GM21447 (cell line): Measurements from ENCODE around the gene XKR3.
"Not testable (repeated sequence)": the region's sequence is repeated elsewhere in the genome, so short reads cannot be mapped to it uniquely, and the experiment has no call there.

Experiments
- ATAC-seq: cut with Tn5 transposase; IDR thresholded peaks from one replicate; pipeline ENCODE4 v1.9.1; 2021; ENCODE audit not compliant: unreplicated experiment

Gene XKR3

GRCh38 chr22:16806401-16806800 is 18.8 kb downstream of the XKR3 start:
- no peak for ATAC-seq

GRCh38 chr22:16804882-16805281 is 20.3 kb downstream of the XKR3 start:
- ATAC-seq: no peak

DNA sequence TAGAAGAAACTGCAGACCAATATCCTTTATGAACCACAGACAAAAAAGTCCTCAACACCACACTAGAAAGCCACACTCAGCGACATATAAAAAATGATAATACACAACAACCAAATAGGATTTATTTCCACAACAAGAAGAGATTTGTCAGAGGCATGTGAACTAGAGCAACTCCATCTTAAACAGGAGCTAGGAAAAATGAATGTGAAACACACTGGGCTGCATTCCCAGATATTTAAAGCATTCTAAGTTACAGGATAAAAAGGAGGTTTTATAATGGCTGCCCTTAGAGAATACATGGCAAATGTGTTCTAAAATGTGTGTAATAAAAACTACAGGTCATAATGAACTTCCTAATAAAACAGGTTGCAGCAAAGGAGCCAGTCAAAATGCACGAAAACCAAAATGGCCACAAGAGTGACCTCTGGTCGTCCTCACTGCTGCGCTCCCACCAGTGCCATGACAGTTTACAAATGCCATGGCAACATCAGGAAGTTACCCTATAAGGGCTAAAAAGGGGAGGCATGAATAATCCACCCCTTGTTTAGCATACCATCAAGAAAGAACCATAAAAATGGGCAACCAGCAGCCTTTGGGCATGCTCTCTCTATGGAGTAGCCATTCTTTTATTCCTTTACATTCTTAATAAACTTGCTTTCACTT is 21.8 kb downstream of the XKR3 start:
- ATAC-seq: no peak

GRCh38 chr22:16801571-16801970 is 23.6 kb downstream of the XKR3 start:
- ATAC-seq: no peak

DNA sequence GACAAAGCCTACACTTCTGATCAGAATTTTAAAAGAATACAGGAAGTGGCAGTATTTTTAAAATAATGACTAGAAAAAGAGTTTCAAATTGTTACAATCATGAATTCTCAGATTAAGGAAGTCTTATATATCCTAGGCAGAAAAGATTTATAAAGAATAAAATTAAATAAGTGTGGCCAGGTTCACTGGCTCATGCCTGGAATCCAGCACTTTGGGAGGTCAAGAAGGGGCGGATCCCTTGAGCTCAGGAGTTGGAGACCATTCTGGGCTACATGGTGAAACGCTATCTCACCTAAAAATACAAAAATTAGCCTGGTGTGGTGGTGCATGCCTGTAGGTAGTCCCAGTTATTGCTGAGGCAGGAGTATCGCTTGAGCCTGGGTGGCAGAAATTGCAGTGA is 24.1 kb downstream of the XKR3 start:
- ATAC-seq: no peak

DNA sequence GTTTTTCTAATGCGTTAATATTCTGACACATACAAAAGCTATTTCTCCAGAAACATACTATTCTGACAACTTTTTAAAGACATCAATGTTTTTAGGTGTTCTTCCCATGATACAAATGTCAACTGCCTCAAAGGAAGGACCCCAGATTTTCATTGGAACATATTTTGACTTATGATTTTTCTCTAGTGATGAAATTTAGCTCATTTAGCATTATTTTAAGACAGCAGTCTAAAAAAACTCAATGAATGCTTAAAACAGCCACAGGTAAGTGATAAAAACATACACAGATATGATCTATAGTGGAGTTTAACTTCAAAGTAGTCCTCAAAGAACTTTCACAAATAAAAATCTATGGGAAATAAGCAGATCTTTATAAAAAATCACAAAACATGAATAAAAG is 24.9 kb downstream of the XKR3 start:
- ATAC-seq: no peak

- not testable (repeated sequence) for ATAC-seq
These were observed 29.7 kb downstream of the XKR3 start for GRCh38 chr22:16795504-16795903.

GRCh38 chr22:16793831-16794230 is 31.4 kb downstream of the XKR3 start:
- ATAC-seq: no peak

GRCh38 chr22:16789860-16790493 is 35.2 kb downstream of the XKR3 start:
- ATAC-seq: no peak

GRCh38 chr22:16783930-16784354 is 41.3 kb downstream of the XKR3 start:
- ATAC-seq: no peak

DNA sequence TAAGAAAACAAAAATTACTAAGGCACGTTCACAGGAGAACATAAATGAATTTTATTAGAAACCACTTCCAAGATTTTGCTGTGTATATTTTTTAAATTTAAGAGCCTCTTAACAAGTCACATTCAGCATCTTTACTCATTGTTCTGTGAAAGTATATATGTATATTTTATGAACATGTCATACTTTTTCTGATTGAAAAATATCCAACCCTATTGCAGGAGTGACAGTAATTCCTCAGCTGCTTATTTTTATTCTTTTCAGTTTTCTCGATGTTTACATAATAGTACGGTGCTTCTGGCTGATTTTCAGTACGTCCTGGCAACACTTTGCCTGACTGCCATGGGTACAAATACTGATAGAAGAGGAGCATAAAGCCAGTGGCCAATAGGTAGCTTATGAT is 41.8 kb downstream of the XKR3 start:
- no peak for ATAC-seq

GRCh38 chr22:16781764-16782329 is 43.4 kb downstream of the XKR3 start:
- ATAC-seq: no peak

DNA sequence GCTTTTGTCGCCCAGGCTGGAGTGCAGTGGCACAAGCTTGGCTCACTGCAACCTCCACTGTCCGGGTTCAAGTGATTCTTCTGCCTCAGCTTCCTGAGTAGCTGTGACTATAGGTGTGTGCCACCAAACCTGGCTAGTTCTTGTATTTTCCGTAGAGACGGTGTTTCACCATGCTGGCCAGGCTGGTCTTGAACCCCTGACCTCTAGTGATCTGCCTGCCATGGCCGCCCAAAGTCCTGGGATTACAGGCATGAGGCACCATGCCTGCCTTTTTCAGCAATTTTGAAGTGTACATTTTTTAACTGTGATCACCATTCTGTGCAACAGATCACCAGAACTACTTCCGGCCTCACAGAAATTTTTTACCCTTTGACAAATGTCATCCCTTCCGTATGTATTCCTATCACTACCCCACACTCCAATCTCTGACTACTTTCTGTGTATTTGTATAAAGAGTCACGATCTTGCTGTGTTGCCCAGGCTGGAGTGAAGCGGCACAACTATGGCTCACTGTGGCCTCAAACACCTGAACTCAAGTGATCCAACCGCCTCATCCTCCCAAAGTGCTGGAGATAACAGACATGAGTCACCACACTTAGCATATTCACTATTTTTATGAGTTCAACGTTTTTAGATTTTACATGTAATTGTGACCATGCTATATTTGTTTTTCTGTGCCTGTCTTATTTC is 44.0 kb downstream of the XKR3 start:
- no peak for ATAC-seq

DNA sequence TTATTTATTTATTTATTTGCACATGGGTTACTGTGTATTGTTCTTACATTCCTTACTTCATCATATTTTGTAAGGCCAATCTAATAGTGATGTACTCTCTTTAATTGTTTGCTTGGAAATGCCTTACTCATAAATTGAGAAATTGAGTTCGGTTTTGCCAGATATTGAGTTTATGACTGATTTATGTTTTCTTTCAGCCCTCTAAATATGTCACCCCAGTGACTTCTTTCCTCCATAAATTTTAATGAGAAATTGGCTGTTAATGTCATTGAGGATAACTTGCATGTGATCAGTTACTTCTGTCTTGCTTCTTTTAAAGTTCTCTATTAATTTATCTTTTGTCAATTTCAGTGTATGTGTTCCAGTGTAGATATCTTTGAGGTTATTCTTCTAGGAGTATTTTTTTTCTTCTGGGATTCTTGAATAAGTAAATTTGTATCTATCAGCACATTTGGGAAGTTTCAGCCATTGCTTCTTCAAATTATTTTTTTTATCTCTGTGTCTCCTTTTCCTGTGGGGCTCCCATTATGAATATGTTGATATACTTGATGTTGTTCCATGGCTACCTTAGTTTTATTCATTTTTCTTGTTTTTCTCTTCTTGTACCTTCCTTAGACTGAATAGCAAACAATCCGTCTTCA is 47.8 kb downstream of the XKR3 start:
- ATAC-seq: no peak

DNA sequence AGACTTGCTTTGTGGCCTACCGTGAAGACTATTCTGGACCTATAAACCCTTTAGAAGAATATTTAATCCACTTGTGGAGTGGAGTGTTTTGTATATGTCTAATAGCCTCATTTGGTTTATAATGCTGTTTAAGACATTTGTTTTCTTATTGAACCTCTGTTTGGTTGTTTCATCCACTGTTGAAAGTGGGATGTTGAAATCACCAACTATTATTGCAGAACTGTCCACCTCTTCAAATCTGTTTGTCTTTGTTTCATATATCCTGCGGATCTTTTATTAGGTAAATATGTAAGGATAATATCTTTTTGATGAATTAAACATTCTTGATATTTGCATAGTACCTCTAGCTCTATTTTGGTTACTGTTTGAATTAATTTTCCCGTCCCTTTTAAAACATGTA is 49.1 kb downstream of the XKR3 start:
- ATAC-seq: no peak

DNA sequence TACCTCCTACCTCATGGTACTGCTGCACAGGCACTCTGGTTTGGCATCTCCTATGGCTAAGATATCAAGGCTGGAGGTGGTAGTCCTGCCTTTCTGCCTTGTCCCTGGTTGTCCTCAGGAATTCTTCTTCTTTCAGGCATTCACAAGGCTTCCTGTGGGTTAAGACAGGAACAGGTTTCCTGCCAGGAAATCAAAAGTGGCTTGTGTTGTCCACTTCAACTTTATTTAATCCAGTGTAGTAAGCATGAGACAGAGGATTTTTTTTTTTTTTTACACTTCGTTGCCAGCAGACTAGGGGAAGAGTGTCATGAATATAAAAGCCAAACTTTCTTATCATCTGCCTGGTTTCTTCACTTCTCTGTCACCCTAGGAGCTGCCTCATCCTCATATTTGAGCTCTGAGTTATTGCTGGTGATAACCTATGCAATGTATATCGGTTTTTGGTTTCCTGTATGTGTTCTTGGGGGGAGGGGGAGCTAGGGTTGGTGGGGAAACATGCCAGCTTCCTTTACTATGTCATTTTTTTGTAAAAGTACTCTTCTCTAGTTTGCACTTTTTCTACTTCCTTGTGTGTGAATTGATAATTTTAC is 50.2 kb downstream of the XKR3 start:
- ATAC-seq: no peak

- ATAC-seq: not testable (repeated sequence)
These were observed 53.6 kb downstream of the XKR3 start for GRCh38 chr22:16771569-16771968.

- not testable (repeated sequence) for ATAC-seq
These were observed 57.3 kb downstream of the XKR3 start for GRCh38 chr22:16767927-16768326.

DNA sequence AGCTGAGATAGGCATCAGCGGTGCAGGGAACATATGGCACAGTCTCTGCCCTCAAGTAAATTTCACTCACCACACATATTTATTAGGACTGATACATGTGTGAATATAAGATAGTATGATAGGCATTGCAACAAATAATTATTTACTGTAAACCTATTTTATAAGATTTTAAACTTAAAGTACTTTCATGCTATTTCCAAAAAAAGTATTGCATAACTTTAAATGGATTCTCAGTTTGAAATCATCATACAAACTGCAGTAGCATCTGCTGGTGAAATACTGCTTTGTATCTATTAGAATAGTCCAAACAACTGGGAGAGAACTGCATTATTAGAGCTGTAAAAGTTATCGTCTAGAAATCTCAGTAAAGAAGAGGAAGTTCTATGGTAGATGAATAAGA is 63.0 kb downstream of the XKR3 start:
- not testable (repeated sequence) for ATAC-seq

GRCh38 chr22:16760416-16760815 is 64.8 kb downstream of the XKR3 start:
- not testable (repeated sequence) for ATAC-seq

- ATAC-seq: not testable (repeated sequence)
These were observed 75.9 kb downstream of the XKR3 start for GRCh38 chr22:16749282-16749681.
